Eye (tissue), 1 donor: ENCODE measurements around the gene GRM4.
"Not testable (repeated sequence)": the region's sequence is repeated elsewhere in the genome, so short reads cannot be mapped to it uniquely, and the experiment has no call there.

Source experiments
- DNase-seq: peaks from one replicate; pipeline ENCODE4 v3.0.0-alpha.2; 2015

Gene GRM4

DNA sequence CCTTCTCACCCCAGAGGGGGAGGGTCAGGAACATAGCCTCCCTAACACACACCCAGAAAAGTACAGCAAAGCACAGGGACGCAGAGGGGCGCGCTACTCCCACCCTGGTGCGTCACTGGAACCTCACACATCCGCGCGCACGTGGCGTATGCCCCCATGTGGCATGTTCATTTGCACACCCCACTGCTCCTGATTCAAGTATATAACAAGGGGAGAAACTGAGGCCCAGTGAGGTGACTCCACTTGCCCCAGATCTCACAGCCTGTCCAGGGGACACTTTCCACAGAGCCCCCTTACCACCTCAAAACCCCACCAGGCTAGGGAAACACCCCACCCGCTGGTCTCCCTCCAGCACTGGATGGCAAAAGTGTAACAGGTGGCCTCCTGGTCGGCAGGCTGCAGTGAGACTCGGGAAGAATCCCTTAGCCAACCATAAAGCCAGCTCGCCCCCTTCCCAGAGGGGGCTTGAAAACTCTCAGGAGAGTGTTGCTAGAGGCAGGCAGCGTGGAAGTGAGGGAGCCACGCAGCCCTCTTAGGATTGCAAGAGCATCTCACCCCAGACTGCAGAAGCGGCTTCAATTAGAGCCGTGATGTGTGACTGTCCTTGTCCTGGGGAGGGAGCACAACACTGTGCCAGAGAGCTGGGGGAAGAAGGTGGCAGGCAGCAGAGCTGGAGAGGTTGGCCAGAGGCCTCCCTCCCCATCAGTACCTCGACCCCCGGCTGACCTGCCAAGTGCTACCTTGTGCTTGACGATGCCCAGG is at the start of gene GRM4:
Gene GRM4 (minus strand): TSS at position 67 of the 762 bp plus-strand sequence. CDS start 12,591 bp downstream, outside the sequence.
- DNase-seq: no peak

- no peak for DNase-seq
Observed at GRCh38 chr6:34194772-34195171, 48.9 kb upstream of the GRM4 start.

GRCh38 chr6:34190504-34191122 is 44.7 kb upstream of the GRM4 start:
- no peak for DNase-seq

GRCh38 chr6:34189806-34190503 is 44.1 kb upstream of the GRM4 start:
- DNase-seq: no peak

- DNase-seq: not testable (repeated sequence)
Observed at GRCh38 chr6:34184726-34185125, 38.8 kb upstream of the GRM4 start.

GRCh38 chr6:34182751-34183531 is 37.1 kb upstream of the GRM4 start:
- no peak for DNase-seq

GRCh38 chr6:34181908-34182307 is 36.0 kb upstream of the GRM4 start:
- no peak for DNase-seq

DNA sequence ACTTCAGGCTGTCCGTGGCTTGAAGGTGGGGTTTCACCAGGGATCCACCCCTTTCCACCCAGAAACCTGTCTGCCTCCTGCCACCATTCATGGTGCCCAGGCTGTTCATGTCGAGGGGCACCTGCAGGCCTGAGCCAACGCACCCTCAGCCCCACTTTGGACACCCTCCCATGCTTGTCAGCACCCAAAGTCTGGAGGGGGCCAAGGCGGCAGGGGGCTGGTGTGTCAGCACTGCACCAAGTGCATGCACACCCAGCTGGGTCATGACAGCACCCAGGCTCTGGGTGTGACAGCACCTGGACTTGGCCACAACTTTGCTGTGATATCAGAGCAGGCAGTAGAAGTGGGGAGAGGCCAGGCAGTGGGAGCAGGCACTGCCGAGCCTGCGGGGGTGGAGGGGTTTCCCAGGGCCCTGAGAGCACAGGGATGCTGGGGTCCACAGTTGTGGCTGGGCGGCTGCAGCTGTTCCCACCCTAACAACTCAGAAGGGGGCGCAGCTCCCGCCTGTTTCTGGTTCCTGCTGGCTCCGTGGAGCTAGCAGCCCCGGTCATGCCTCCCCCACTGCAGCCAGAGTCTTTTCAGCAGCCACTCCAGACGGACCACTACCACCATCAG is 33.3 kb upstream of the GRM4 start:
- no peak for DNase-seq

GRCh38 chr6:34178357-34179105 is 32.6 kb upstream of the GRM4 start:
- DNase-seq: no peak

DNA sequence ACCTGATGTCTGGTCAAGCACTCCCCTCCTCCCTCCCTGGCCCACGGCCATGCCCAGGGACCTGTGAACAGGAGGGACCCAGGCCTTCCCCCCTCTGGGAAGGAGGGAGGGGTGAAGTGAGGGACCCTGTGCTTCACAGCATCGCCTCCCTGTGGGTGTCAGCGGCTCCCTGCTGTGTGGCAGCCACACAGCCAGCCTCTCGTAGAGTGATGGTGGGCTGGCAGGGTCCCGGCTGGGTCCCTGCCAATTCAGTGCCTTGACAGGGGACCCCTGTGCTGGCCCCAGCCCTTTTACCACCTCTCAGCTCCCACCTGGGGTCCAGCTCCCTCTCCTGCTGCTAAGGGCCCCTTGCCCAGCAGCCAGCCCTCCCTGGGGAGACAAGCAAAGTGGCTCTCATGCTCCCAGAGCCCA is 31.3 kb upstream of the GRM4 start:
- no peak for DNase-seq

- DNase-seq: no peak
Observed at GRCh38 chr6:34176261-34177031, 30.6 kb upstream of the GRM4 start.

DNA sequence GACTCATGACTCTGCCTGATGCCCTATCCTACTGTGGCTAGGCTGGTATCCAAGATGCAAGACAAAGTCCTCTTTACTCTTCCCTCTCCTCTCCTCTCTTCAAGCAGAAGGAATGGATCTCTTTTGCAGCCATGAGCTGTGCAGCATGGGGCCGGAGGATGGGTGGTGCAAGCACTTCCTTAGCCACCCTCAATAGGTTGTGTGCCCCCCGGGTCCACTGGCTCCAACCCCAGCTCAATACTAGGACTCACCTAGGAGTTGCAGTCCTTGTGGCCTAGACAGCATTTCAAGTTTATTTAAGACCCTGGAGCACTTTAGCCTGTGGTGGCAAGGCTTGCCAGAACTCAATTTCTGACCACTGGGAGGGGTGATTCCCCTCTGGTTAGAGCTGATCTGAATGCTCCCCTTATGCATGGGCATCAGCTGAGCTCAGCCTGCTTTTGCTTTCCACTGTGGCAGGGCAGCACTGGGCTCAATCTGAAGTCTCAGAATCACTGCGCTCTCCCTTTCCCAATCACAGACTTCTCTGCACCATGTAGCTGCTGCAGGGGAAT is 29.0 kb upstream of the GRM4 start:
- no peak for DNase-seq

GRCh38 chr6:34172961-34173775 is 27.3 kb upstream of the GRM4 start:
- DNase-seq: no peak

GRCh38 chr6:34170346-34170745 is 24.5 kb upstream of the GRM4 start:
- DNase-seq: no peak

- DNase-seq: no peak
Observed at GRCh38 chr6:34169897-34170296, 24.0 kb upstream of the GRM4 start.

GRCh38 chr6:34161857-34162515 is 16.1 kb upstream of the GRM4 start:
- no peak for DNase-seq

GRCh38 chr6:34159844-34160243 is 14.0 kb upstream of the GRM4 start:
- no peak for DNase-seq

GRCh38 chr6:34158876-34159275 is 13.0 kb upstream of the GRM4 start:
- no peak for DNase-seq

DNA sequence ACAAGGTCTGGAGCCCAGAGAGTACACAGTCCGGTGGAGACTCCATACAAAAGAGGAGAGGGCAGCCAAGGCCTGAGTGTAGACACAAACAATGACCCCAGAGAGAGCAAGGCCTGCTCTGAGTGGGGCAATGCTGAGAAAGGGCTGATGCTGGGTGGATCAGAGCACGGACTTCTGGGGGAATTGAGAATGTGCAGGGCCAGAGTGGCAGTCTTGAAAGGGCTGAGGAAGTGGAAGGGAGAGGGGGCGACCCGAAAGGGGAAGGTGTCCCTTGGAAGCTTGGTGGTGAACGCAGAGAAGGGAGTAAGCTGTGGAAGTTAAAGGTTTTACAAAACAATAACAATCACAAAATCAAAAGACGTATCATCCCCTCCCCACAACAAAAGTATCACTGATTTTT is 12.0 kb upstream of the GRM4 start:
- DNase-seq: no peak
